ENCODE data around the gene CCNB2.
"Not testable (repeated sequence)": the region's sequence is repeated elsewhere in the genome, so short reads cannot be mapped to it uniquely, and the experiment has no call there.

CCNB2 gene

GRCh38 chr15:59137566-59137965 lies 32.6 kb downstream of the CCNB2 start:
- no peak for DNase-seq

- DNase-seq, result no peak
Observed at GRCh38 chr15:59138243-59138642, 33.3 kb downstream of the CCNB2 start.

GRCh38 chr15:59140422-59141226 lies 35.7 kb downstream of the CCNB2 start:
- DNase-seq, result no peak

- DNase-seq, result no peak
Observed at GRCh38 chr15:59143281-59143680, 38.3 kb downstream of the CCNB2 start.

GRCh38 chr15:59144594-59144993 lies 39.6 kb downstream of the CCNB2 start:
- DNase-seq, result not testable (repeated sequence)

- no peak for DNase-seq
Observed at GRCh38 chr15:59147666-59148065, 42.7 kb downstream of the CCNB2 start.

- no peak for DNase-seq
Observed at GRCh38 chr15:59148153-59148833, 43.3 kb downstream of the CCNB2 start.

- DNase-seq, result no peak
Observed at GRCh38 chr15:59150185-59150584, 45.2 kb downstream of the CCNB2 start.

GRCh38 chr15:59152694-59153450 lies 47.9 kb downstream of the CCNB2 start:
- DNase-seq, result no peak

- no peak for DNase-seq
Observed at GRCh38 chr15:59153466-59153865, 48.5 kb downstream of the CCNB2 start.

GRCh38 chr15:59154243-59154642 lies 49.3 kb downstream of the CCNB2 start:
- DNase-seq, result no peak

GRCh38 chr15:59155431-59155830 lies 50.5 kb downstream of the CCNB2 start:
- DNase-seq, result no peak

- no peak for DNase-seq
Observed at GRCh38 chr15:59157396-59157795, 52.5 kb downstream of the CCNB2 start.

GRCh38 chr15:59157840-59158700 lies 53.1 kb downstream of the CCNB2 start:
- no peak for DNase-seq

- DNase-seq, result no peak
Observed at GRCh38 chr15:59158701-59159034, 53.7 kb downstream of the CCNB2 start.

- no peak for DNase-seq
Observed at GRCh38 chr15:59159210-59159609, 54.3 kb downstream of the CCNB2 start.

- DNase-seq, result no peak
Observed at GRCh38 chr15:59160880-59161593, 56.1 kb downstream of the CCNB2 start.

GRCh38 chr15:59162080-59162479 lies 57.1 kb downstream of the CCNB2 start:
- not testable (repeated sequence) for DNase-seq

- no peak for DNase-seq
Observed at GRCh38 chr15:59165726-59166125, 60.8 kb downstream of the CCNB2 start.

- DNase-seq, result no peak
Observed at GRCh38 chr15:59166166-59166565, 61.2 kb downstream of the CCNB2 start.

GRCh38 chr15:59166601-59167265 lies 61.8 kb downstream of the CCNB2 start:
- DNase-seq, result no peak

- DNase-seq, result no peak
Observed at GRCh38 chr15:59168536-59168935, 63.6 kb downstream of the CCNB2 start.
